B cell (primary cell): ENCODE results near the gene FGF10.

Experiments
- EZH2 ChIP-seq: IDR thresholded peaks from 2 replicates; pipeline ENCODE4 v1.6.1; 2012; ENCODE audit warnings: borderline replicate concordance, low read depth, mild to moderate bottlenecking, moderate library complexity, low read length; ENCODE audit not compliant: insufficient read depth, poor library complexity, severe bottlenecking
- TF ChIP-seq, protein P1 (sequence below): fragments of 200-600 bp; IDR thresholded peaks from one replicate; pipeline ENCODE4 v1.8.0; 2022; ENCODE audit warnings: antibody characterized with exemption, mild to moderate bottlenecking

DNA sequence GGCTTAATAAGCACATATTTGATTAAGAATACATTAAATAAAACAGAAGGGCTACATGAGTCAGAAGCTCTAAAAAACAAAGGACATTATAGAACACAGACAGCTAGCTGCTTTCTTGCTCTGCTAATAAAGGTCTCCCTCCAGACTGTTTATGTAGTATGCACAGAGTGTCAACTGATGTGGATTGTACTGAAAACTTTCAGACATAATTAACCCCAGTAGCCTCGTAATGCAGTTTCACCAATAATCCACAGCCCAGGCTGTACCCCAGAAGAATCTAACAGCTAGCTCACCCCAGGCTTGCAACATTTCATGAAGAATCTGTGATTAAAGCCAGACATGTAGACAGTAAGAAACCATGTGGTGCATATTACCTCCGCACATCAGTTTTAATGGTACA is 30.8 kb downstream of the FGF10 start:
- TF ChIP-seq, protein P1, sequence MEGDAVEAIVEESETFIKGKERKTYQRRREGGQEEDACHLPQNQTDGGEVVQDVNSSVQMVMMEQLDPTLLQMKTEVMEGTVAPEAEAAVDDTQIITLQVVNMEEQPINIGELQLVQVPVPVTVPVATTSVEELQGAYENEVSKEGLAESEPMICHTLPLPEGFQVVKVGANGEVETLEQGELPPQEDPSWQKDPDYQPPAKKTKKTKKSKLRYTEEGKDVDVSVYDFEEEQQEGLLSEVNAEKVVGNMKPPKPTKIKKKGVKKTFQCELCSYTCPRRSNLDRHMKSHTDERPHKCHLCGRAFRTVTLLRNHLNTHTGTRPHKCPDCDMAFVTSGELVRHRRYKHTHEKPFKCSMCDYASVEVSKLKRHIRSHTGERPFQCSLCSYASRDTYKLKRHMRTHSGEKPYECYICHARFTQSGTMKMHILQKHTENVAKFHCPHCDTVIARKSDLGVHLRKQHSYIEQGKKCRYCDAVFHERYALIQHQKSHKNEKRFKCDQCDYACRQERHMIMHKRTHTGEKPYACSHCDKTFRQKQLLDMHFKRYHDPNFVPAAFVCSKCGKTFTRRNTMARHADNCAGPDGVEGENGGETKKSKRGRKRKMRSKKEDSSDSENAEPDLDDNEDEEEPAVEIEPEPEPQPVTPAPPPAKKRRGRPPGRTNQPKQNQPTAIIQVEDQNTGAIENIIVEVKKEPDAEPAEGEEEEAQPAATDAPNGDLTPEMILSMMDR, result no peak
- TF ChIP-seq EZH2, result no peak
